SK-N-MC (cell line): ENCODE results near the gene TCTA.
"Not testable (repeated sequence)": the region's sequence is repeated elsewhere in the genome, so short reads cannot be mapped to it uniquely, and the experiment has no call there.

Experiments
- DNase-seq: peaks from one replicate; pipeline ENCODE4 v3.0.0-alpha.2; 2011; ENCODE audit warnings: low read depth, low spot score
- H3K27ac ChIP-seq: fragments of 200-600 bp; sonication (generic); 2 replicates; pipeline ENCODE4 v1.5.1; 2016; ENCODE audit warnings: mixed run types
- H3K36me3 ChIP-seq: fragments of 200-600 bp; sonication (generic); 2 replicates; pipeline ENCODE4 v1.6.1; 2017; ENCODE audit warnings: antibody characterized with exemption, low read length, mixed read lengths; ENCODE audit not compliant: insufficient read depth
- H3K4me3 ChIP-seq: fragments of 200-600 bp; sonication (generic); 2 replicates; pipeline ENCODE4 v1.5.1; 2016
- H3K9ac ChIP-seq: fragments of 200-600 bp; sonication (generic); 2 replicates; pipeline ENCODE4 v1.8.0; 2017; ENCODE audit warnings: mixed run types, mixed read lengths; ENCODE audit not compliant: insufficient read length
- H3K9me3 ChIP-seq: fragments of 200-600 bp; sonication (generic); 2 replicates; pipeline ENCODE4 v1.6.1; 2017; ENCODE audit warnings: low read depth, mild to moderate bottlenecking, antibody characterized with exemption, low read length, moderate library complexity, mixed read lengths
- EZH2 ChIP-seq: fragments of 200-600 bp; sonication (generic); IDR thresholded peaks from one replicate; pipeline ENCODE4 v1.6.1; 2017; ENCODE audit warnings: antibody characterized with exemption
- FOXP2 ChIP-seq: optimal IDR thresholded peaks from 2 replicates; pipeline ENCODE3; 2011; ENCODE audit warnings: mild to moderate bottlenecking, moderate library complexity; ENCODE audit not compliant: insufficient read depth; ENCODE audit errors: extremely low read length, control extremely low read depth
- POLR2AphosphoS5 ChIP-seq: IDR thresholded peaks from 2 replicates; pipeline ENCODE4 v1.6.1; 2012; ENCODE audit warnings: mild to moderate bottlenecking, low read depth, low read length, borderline replicate concordance

Gene TCTA

GRCh38 chr3:49386056-49386756 lies 26.0 kb upstream of the TCTA start:
- peaks cover 5% of the 10 kb centered on the region; the same call in 1 of the 2 replicates for H3K36me3 ChIP-seq
- H3K4me3 ChIP-seq = no peak overlapping the region
- no peak for DNase-seq
- no peaks in the 10 kb centered on the region for H3K9me3 ChIP-seq
- no peak overlapping the region for H3K9ac ChIP-seq
- TF ChIP-seq FOXP2 (no peak), EZH2 (no peak), POLR2AphosphoS5 (no peak)
- no peak overlapping the region for H3K27ac ChIP-seq

DNA sequence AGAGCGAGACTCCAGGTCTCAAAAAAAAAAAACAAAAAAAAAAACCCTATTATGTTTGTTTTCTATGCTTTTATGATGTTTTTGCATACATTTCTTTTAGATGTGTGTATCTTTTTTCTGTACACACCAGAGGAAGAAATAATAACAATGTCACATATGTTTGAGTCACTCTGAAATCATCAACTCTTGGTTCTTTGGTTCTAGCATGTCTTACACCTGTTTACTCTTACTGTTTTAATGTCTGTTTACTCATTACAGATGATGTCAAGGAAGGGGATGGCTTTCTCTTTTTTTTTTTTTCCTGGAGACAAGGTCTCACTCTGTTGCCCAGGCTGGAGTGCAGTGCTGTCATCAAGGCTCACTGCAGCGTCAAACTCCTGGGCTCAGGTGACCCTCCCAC lies 24.5 kb upstream of the TCTA start:
- peaks cover 5% of the 10 kb centered on the region; the same call in 1 of the 2 replicates for H3K36me3 ChIP-seq

DNA sequence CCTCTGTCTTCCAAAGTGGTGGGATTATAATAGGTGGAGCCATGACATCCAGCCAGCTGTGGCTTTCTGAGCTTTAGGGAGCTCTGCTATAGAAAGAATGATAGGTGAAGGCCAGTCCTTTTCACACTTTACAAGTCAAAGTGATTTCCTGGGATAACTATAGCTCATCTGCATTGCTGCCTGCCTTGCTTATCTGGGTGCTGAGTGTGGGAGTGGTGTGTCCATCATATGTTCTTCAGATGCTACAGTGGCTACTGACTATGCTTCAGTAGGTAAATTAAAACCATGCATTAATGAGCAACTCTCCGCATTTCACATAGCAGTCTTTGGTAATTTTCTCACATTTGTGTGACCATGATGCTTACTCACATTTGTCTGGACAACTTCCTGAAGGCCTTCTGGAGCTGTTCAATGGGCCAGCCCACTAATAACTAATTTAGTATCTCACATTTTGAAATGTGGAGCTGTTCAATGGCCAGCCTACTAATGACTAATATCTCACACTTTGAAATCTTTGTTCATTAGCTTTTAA lies 23.9 kb upstream of the TCTA start:
- Histone ChIP-seq H3K4me3 (no peak overlapping the region), H3K9ac (no peak overlapping the region), H3K9me3 (no peaks in the 10 kb centered on the region), H3K27ac (no peak overlapping the region), H3K36me3 (peaks cover 5% of the 10 kb centered on the region; the same call in 1 of the 2 replicates)
- no peak for DNase-seq
- no peak for TF ChIP-seq POLR2AphosphoS5
- no peak for TF ChIP-seq FOXP2
- no peak for TF ChIP-seq EZH2

More for the DNA sequence above, 24.5 kb upstream of the TCTA start:
- Histone ChIP-seq H3K27ac (no peak overlapping the region), H3K9ac (no peak overlapping the region), H3K9me3 (no peaks in the 10 kb centered on the region), H3K4me3 (no peak overlapping the region)
- TF ChIP-seq EZH2 = no peak
- TF ChIP-seq FOXP2 = no peak
- TF ChIP-seq POLR2AphosphoS5 = no peak
- no peak for DNase-seq

DNA sequence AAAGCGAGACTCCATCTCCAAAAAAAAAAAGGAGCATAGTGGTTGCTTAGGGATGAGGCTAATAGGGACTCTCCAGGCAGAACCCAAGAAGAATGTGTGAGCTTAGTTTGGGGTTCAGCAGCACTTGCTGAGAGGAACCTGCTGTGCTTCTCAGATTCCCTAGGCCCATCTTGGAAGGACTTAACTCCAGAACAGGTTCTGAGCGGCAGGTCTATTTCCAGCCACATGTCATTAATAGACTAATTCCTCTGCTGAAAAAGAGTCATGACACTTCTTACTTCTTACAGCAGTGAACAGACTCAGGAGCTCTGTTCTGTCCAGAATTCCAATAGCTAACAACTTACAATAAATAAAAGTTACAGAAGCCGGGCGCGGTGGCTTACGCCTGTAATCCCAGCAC lies 22.9 kb upstream of the TCTA start:
- no peak for DNase-seq
- H3K27ac ChIP-seq = no peak overlapping the region
- TF ChIP-seq FOXP2 = no peak
- TF ChIP-seq POLR2AphosphoS5 = no peak
- TF ChIP-seq EZH2 = no peak
- peaks cover 5% of the 10 kb centered on the region; the same call in 1 of the 2 replicates for H3K36me3 ChIP-seq
- H3K4me3 ChIP-seq = no peak overlapping the region
- no peak overlapping the region for H3K9ac ChIP-seq
- no peaks in the 10 kb centered on the region for H3K9me3 ChIP-seq

DNA sequence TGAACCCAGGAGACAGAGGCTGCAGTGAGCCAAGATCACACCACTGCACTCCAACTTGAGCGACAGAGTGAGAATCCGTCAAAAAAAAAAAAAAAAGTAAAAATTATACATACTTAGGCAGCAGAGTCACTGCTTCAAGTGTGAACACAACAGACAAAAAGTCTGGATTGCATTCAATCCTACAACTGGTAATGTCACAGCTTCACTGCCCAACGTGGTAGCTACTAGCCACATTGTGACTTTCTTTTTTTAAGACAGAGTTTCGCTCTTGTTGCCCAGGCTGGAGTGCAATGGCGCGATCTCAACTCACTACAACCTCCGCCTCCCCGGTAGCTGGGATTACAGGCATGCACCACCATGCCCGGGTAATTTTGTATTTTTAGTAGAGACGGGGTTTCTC lies 20.9 kb upstream of the TCTA start:
- H3K27ac ChIP-seq, H3K4me3 ChIP-seq, H3K9ac ChIP-seq, DNase-seq, H3K9me3 ChIP-seq: not testable (repeated sequence)
- peaks cover 12% of the 10 kb centered on the region for H3K36me3 ChIP-seq

DNA sequence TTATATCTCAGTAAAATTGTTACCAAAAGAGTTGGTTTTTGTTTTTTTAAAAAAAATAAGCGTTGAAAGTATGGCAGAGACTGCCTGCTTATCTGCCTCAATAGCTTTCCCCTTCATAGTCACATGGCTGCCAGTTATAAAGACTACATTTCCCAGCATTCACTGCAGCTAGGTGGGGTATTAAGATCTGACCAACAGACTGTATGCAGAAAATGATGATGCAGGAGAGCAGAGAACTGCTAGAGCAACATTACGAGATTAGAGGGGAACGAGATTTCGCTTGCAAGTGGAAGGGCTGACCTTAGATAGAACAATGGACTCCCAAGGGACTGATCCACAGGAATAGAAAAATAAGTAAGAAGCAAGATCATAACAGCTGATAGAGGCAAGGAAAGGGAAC lies 14.8 kb upstream of the TCTA start:
- Histone ChIP-seq H3K9ac (no peak overlapping the region), H3K4me3 (no peak overlapping the region), H3K9me3 (no peaks in the 10 kb centered on the region), H3K27ac (no peak overlapping the region), H3K36me3 (peaks cover 13% of the 10 kb centered on the region)
- TF ChIP-seq EZH2 = no peak
- TF ChIP-seq FOXP2 = no peak
- TF ChIP-seq POLR2AphosphoS5 = no peak
- DNase-seq = no peak

DNA sequence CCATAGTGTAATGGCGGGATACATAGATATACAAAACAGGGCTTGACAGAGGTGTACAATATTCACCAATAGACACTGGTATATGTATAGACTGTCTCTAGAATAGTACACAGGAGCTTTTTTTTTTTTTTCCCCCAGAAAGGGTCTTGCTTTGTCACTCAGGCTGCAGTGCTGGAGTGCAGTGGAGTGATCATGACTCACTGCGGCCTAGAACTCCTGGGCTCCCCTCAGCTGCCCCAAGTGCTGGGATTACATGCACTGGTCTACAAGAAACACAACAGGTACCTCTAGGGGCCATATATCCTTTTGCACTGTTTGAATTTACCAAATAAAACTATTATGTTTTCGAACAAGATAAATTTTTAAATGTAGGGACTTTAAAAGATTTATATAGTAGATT lies 12.8 kb upstream of the TCTA start:
- no peak for TF ChIP-seq EZH2
- no peak for TF ChIP-seq FOXP2
- TF ChIP-seq POLR2AphosphoS5 = no peak
- H3K9me3 ChIP-seq = no peaks in the 10 kb centered on the region
- H3K36me3 ChIP-seq = peaks cover 17% of the 10 kb centered on the region
- no peak overlapping the region for H3K4me3 ChIP-seq
- no peak overlapping the region for H3K9ac ChIP-seq
- no peak for DNase-seq
- no peak overlapping the region for H3K27ac ChIP-seq

GRCh38 chr3:49401766-49402165 lies 10.5 kb upstream of the TCTA start:
- Histone ChIP-seq H3K4me3 (no peak overlapping the region), H3K27ac (no peak overlapping the region), H3K9ac (no peak overlapping the region), H3K36me3 (peaks cover 5% of the 10 kb centered on the region; the same call in 1 of the 2 replicates), H3K9me3 (no peaks in the 10 kb centered on the region)
- DNase-seq = no peak
- TF ChIP-seq EZH2 (no peak), FOXP2 (no peak), POLR2AphosphoS5 (no peak)

- H3K9me3 ChIP-seq = no peaks in the 10 kb centered on the region
- H3K36me3 ChIP-seq = peaks cover 4% of the 10 kb centered on the region; the same call in 1 of the 2 replicates
- DNase-seq = no peak
- H3K4me3 ChIP-seq = no peak overlapping the region
- H3K9ac ChIP-seq = no peak overlapping the region
- TF ChIP-seq POLR2AphosphoS5 = no peak
- no peak for TF ChIP-seq FOXP2
- no peak for TF ChIP-seq EZH2
- H3K27ac ChIP-seq = no peak overlapping the region
Observed at GRCh38 chr3:49403891-49404290, 8.3 kb upstream of the TCTA start.

GRCh38 chr3:49405570-49405969 lies 6.7 kb upstream of the TCTA start:
- H3K27ac ChIP-seq, H3K9ac ChIP-seq, H3K9me3 ChIP-seq, DNase-seq, H3K4me3 ChIP-seq, H3K36me3 ChIP-seq: not testable (repeated sequence)
